Astrocyte of the hippocampus (primary cell): Measurements from ENCODE around the gene SIK3.
"Not testable (repeated sequence)": the region's sequence is repeated elsewhere in the genome, so short reads cannot be mapped to it uniquely, and the experiment has no call there.

Experiments used
- DNase-seq: peaks from one replicate; pipeline ENCODE4 v3.0.0; 2011; ENCODE audit warnings: low read depth, low spot score

SIK3 gene

DNA sequence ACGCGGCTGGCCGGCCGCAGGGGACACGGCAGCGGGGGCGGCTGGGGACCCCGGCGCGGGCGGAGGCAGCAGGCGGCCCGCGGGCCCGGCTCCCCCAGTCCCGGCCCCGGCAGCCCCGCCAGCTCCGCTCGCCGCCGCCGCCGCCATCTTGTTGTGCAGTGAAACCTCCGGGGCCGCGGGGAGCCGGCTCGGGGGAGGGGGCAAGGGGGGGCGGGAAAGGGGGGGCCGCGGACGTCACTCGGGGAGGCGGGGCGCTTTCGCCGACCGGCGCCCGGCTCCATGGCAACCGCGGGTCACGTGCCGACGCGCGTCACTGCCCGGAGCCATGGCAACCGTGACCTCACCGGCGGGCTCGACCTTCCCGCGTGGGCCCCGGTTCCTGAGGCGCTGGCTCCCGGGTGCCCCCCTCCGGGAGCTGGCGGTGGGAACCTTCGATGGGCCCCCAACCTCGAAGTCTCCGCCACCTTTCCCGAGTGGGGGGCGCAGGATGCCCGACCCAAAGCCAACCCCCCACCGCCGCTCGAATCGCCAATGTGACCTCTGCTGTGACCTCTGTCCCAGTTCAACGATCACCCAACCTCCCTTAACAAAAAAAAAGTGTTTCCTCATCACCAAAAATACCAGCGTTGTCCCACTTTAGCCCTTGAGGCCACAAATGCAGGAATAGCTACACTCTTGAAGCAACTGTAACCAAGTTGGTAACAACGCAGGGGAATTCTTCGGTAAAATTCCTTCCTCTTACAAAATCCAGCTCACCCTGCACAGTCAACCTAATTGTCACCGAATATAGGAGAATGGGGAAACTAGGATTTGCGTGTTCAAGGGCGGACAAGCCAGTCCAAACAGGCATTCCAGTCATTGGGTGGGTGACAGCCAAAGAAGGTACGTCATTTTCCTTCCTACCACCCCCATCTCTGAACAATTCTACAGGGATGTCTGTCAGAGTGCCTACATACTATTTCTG lies at the start of gene SIK3:
SIK3 (minus strand) TSS at position 160 of the 964 bp plus-strand sequence; CDS start at position 147, 13 bp downstream.
- peak; percentile 97 for DNase-seq

DNA sequence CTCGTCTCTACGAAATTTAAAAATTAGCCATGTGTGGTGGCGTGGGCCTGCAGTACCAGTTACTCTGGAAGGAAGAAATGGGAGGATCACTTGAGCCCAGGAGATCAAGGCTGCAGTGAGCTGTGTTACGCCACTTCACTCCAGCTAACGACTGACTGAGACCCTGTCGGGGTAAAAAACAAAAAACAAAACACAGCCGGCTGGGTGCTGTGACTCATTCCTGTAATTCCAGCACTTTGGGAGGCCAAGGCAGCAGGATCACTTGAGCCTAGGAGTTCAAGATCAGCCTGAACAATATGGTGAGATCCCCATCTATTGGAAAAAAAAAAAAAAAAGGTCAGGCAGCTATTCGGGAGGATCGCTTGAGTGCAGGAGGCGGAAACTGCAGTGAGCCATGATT lies 48.3 kb upstream of the SIK3 start:
- DNase-seq = peak; percentile 59

DNA sequence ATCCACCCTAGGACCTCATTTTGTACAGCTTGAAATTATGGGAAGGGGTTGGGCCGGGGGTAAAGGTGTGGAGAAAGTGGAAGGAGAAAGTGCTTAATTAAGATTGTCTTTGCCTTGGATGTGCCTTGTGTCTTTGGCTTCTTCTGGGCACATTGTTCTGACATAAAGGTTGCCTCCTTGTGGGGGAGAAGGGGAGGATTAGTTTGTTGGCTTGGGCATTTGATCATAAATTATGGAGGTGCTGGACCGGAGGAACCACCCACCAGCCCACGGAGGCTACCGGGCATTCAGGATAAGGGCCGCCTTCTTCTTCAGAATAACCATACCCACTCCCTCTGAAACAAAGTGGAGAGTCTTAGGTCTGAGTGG lies 47.1 kb upstream of the SIK3 start:
- DNase-seq = peak; percentile 65

DNA sequence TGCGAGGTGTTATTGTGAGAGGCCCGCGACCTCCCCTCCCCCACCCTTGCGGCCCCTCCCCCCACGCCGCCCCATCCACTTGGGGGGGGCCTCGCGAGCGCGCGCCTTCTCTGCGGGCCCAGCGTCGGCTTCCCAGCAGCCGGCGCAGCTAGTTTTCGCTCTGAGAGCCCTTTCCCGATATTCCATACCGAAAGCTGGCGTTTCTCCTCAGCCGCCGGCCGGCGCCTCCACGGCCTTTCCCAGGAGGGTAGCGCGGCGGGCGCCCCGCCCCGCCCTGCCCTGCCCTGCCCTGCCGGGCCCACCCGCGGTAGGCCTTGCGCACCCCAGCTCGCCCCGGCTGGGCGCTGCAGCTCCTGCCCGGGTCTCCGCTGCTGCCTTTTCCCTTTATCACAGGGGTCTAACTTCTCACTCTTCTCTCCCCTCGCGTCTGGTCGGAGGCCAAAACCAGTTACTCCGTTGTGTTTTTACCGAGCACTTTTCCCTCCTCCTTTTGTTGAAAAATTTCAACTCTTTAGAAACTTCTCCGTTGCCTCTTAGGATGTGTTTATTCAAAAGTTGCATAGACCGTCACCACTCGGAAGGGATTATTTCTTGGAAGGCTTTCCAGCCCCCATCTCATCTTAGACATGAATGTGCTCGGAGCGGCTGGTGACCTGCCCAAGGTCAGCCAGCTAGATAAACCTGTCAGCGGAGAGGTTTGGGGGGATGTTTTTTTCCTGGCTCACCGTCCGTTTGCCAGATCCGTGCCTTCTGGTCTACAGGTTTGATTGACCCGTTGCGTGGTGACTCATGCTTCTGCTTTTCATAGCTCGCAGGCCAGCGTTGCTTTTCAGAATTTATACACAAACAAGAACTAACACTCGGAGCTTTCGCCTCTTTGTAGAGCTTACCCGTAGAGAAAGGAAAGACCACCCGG lies 46.5 kb upstream of the SIK3 start:
- peak; percentile 87 for DNase-seq

DNA sequence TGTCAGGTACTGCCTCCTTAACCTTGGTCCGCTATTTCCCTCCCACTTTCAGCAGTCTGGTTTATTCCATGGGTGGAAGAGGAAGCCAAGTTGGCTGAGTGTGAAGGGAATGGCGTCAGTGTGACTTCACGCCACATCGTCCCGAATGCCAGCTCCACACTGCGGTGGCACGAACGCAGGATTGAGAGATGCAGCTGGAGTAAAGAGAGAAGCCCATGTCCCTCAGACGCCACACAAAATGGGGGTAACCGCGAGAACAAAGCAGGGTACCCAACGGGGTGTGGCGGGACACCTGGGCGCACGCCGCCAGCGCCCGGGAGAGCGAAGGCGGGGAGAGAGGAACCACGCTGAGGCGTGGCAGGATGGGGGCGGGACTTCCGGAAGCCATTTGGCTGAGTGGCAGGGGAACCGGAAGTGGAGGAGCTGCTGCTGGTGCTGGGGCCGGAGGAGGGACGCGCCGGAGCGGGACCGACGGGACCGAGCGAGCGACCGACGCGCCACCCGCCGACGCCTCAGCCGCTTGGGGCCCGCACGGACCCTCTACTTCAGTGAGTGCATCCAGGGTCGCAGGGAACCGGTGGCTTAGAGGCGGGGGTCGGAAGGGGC lies 45.7 kb upstream of the SIK3 start, which contains the start of gene PAFAH1B2:
PAFAH1B2 (plus strand) TSS at position 417 of the 606 bp plus-strand sequence. CDS start 8,161 bp downstream, outside the sequence.
- peak; percentile 98 for DNase-seq

DNA sequence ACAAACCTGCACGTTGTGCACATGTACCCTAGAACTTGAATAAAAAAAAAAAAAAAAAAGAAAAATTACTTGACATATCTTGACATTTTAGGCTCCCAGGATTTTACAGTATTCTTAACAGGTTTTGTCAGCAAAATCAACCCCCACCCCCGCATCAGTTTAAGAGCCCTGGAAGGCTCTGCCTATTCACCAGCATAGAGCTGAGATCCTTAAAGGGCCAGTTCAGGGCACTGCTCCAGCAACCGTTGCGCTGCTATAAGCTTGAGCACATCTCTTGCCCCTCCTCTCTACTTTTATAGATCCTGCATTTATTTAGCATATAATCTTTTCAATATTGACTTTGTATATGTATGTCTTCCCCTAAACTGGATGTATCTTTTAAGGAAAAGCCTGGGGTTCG lies 45.2 kb upstream of the SIK3 start:
- DNase-seq = peak; percentile 69

DNA sequence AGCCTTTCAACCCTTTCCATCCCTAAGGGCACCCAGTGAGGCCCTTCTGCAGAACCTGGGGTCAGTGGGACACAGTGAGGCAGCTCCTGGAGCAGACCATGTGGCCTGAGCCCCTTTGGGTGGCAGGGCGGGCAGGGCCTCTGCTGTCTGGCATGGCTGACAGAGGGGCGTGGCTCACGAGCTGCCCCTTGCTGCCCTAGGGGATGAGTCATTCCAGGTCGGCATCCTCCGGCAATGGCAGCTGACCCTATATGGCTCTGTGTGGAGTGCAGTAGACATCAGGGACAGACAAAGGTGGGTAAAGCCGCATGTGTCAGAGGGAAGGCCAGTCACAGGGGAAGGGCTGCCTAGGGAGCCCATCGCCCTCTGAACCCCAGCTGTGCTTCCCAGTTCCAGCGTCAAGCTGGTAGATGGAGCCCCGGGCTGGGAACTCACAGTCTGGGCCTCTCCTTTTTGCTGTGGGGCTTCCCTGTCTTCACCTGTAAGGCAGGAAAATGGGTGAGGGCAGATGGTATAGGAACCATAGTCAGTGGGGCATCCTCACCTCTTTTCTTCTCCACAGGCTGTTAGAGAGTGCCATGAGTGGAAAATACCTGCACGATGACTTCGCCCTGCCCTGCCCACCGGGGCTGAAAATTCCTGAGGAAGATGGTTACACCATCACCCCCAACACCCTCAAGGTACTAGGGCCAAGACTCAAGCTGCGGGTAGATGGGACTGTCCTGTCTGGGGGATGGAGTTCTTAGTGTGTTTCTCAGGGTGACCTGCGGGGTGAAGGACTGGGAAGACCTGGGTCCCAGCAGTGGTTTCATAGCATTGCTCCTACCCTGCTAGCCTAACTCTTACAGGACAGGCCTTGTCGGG lies 39.2 kb upstream of the SIK3 start:
- not testable (repeated sequence) for DNase-seq

DNA sequence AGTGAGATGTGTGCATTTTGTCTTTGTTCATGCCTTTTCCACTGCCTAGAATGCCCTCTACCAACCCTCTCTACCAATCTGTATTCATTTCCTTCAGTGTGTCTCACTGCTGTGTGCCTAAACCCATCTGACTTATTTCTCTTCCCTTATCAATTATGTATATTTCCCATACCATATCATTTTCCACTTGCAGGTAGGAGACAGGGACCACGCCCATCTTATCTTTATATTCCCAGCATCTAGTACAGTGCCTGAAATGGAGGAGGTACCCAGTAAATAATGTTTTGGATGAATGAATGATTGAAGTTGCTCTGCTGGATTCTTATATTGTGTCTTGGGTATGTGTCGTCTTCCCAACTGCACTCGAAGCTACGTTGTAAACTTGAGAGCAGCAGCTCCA lies 36.8 kb upstream of the SIK3 start:
- DNase-seq = not testable (repeated sequence)

DNA sequence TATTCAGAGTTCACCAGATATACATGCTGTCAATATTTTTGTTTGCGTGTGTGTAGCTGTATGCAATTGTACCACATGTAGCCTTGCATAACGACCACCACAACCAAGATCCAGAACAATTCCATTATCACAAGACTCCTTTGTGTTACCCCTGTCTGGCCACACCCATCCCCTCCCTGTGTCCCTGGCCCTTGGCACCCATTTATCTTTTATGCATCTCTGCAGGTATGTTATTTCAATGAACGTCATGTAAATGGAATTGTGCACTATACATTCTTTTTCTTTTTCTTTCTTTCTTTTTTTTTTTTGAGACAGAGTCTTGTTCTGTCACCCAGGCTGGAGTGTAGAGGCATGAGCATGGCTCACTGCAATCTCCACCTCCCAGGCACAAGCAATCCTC lies 36.2 kb upstream of the SIK3 start:
- no peak for DNase-seq

DNA sequence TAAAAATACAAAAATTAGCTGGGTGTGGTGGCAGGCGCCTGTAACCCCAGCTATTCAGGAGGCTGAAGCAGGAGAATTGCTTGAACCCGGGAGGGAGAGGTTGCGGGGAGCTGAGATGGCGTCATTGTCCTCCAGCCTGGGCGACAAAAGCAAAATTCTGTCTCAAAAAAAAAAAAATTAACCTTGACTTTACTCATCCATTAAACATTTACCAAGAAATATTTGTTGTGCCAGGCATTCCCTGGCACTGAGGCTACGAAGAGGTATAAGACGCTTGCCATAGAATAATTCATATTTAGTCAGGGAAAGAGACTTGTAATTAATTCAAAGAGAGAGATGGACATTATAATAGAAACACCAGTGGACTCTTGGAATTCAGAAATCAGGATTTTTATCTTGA lies 32.7 kb upstream of the SIK3 start:
- no peak for DNase-seq

DNA sequence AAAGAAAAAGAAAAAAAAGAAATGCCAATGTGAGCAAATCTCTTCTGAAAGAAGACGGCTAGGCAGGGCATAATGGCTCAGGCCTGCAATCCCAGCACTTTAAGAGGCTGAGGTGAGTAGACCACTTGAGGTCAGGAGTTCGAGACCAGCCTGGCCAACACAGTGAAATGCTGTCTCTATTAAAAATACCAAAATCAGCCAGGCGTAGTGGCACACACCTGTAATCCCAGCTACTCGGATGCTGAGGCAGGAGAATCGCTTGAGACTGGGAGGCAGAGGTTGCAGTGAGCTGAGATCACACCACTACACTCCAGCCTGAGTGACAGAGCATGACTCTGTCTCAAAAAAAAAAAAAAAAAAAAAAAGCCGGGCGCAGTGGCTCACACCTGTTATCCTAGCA lies 32.2 kb upstream of the SIK3 start:
- DNase-seq = not testable (repeated sequence)

DNA sequence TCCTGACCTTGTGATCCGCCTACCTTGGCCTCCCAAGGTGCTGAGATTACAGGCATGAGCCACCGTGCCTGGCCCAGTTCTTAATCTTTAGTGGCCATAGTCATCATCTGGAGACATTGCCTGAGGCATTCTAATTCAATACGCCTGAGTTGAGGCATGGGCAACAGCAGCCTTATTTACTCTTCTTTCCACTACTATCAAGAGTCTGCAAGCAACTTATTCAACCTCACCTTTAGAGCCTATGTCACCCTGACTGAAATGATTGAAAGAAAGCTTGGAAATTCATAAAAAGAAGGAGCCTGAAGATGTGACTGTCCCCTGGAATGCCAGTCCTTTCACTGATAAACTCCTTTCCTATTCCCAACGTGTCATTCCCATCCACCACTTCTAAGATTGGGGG lies 30.1 kb upstream of the SIK3 start:
- DNase-seq = no peak

DNA sequence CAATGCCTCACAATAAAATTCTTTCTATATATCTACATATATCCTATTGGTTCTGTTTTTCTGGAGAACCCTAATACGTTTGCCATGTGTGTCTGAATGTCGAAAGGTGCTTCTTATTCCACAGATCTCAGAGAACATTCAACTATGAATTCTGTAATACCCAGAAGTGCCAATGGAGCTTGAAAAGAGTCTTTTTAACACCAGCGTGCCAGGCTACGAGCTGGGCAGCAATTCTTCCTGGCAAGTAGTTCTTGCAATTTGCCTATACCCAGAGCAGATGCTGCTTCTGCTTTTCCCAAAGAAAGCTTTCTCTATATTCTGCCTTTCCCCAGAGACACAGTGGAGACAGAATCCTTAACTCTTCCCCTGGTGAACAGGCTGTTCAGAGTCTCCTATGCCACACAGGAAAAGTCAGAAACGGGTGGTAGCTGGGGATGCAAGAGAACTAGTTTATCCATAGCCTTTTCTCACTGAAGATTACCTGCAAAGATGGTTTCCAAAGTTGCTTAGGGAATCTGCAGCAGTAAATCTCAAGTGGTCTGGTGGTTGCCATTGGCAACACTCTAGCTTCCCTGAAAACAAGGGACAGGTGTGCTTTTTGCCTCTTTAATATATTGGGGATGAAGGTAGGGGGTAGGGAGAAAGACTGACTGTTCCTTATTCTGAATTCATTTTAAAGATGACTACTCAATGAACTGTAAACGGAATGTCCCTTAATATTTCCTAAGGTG lies 29.1 kb upstream of the SIK3 start:
- DNase-seq = no peak

DNA sequence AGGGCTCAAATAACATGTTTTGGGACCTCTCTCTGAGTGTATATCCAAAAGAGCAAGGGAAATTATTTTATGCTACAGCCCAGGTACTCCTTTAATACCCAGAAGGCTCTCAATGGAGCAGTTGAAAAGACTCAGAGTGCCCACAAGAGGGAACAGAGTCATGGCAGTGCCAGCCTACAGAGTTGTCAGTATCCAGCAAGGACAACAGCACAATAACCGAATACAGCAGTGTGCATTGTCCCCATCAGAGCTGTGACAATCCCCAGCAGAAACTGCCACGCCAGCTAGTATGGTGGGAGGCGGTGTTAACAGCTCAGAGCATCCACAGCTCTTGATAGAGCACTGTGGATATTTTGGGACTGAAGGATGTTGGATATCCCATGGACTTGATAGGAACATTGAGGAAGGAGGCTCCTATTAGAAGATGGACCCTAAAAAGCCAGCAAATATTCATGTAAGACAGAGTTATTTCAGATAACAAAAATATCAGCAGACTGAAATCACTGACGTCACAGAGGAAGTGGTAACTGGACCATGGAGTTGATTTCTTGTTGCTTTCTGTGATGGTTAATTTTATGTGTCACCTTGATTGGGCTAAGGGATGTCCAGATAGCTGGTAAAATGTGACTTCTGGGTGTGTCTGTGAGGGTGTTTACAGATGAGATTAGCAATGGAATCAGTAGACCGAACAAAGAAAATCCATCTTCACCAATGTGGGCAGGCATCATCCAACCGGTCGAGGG lies 28.2 kb upstream of the SIK3 start:
- DNase-seq = no peak

DNA sequence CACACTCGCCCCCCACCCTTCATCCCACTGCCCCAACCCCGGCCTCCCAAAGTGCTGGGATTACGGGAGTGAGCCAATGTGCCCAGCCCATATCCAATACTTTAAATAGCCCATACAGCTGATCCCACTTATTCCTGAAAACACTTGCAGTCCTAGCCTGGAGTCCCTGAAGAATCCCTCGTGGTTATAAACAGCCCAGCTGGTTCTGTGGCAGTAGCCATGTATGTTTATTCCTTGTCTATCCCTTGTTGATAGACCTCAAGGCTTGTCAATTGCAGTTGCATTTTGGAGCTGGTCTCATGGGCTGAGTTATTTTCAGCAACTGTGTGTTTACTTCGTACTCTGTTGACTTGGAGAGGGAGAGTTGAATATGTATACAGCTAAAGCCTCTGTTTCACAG lies 24.3 kb upstream of the SIK3 start:
- DNase-seq = no peak

DNA sequence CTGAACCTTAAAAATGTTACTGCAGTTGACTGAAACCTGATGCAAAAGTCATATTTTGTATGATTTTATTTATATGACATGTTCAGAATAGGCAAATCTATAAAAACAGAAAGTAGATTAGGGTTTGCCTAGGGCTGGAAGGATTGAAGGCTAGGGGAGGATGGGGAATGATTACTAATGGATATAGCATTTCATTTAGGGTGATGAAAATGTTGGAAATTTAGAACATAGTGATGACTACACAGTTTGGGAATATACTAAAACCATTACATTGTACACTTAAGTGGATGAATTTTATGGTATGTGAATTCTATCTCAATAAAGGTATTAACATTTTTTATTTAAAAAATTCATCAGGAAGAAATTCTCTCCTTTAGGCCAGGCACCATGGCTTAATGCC lies 22.9 kb upstream of the SIK3 start:
- no peak for DNase-seq

DNA sequence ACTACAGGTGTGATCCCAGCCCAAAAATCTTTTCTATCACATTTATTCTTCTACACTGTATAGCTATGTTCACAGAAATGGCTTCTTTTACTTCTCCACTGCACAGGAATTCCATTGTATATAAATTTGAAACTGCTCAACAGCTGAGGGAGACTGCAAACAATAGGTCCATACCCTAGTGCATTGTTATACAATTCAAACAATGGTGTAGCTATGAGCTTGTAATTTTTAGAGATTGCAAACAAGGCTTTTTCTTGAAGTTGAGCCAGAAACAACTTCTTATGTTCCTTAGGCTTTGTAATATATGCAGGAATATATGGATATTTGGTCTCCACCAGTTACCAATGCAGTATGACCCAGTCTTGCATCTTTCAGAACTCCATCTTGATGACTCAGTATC lies 19.5 kb upstream of the SIK3 start:
- DNase-seq = no peak

DNA sequence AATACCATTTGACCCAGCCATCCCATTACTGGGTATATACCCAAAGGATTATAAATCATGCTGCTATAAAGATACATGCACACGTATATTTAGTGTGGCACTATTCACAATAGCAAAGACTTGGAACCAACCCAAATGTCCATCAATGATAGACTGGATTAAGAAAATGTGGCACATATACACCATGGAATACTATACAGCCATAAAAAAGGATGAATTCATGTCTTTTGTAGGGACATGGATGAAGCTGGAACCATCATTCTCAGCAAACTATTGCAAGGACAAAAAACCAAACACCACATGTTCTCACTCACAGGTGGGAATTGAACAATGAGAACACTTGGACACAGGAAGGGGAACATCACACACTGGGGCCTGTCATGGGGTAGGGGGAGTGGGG lies 14.7 kb upstream of the SIK3 start:
- not testable (repeated sequence) for DNase-seq

DNA sequence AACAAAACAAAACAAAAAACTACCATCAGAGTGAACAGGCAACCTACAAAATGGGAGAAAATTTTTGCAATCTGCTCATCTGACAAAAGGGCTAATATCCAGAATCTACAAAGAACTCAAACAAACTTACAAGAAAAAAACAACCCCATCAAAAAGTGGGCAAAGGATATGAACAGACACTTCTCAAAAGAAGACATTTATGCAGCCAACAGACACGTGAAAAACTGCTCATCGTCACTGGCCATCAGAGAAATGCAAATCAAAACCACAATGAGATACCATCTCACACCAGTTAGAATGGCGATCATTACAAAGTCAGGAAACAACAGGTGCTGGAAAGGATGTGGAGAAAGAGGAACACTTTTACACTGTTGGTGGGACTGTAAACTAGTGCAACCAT lies 14.3 kb upstream of the SIK3 start:
- DNase-seq = not testable (repeated sequence)
